WTC11 (cell line): ENCODE measurements around the gene GNAS-AS1. TPM values are rescaled to one million over a fixed set of nuclear protein-coding genes. Genes with fewer than 3 reads are reported as not detected.

Experiments
- ATAC-seq: fragments of 200-7000 bp; cut with Tn5 transposase; 2 replicates; pipeline ENCODE4 v1.10.0; 2021; ENCODE audit warnings: mild to moderate bottlenecking, moderate library complexity
- CTCF ChIA-PET: fragments of 300-600 bp; sonication (Branson Sonifier 250); formaldehyde crosslinking; loops from one replicate; lab custom pipeline; 2021; ENCODE audit warnings: antibody characterized with exemption; lab: Charles Lee
- POLR2A ChIA-PET: fragments of 350-600 bp; sonication (Branson Sonifier 250); formaldehyde crosslinking; loops from one replicate; lab custom pipeline; 2021; ENCODE audit warnings: antibody characterized with exemption; lab: Charles Lee
- DNase-seq: peaks from one replicate; pipeline ENCODE4 v3.0.0; 2021; ENCODE audit warnings: low spot score
- H3K27ac Mint-ChIP-seq: 2 replicates; pipeline ENCODE4 v1.8.0; 2021; ENCODE audit warnings: mixed read lengths
- H3K27me3 Mint-ChIP-seq: 2 replicates; pipeline ENCODE4 v1.8.0; 2021; ENCODE audit warnings: low read depth, mild to moderate bottlenecking, moderate library complexity, mixed read lengths
- H3K36me3 Mint-ChIP-seq: 2 replicates; pipeline ENCODE4 v1.8.0; 2021; ENCODE audit warnings: mixed read lengths
- H3K4me1 Mint-ChIP-seq: 2 replicates; pipeline ENCODE4 v1.8.0; 2022; ENCODE audit warnings: mixed read lengths
- H3K4me3 Mint-ChIP-seq: 2 replicates; pipeline ENCODE4 v1.8.0; 2021; ENCODE audit warnings: mild to moderate bottlenecking, moderate library complexity, mixed read lengths
- H3K9me3 Mint-ChIP-seq: 2 replicates; pipeline ENCODE4 v1.8.0; 2021; ENCODE audit warnings: mixed read lengths
- AR ChIP-seq: fragments of 250-450 bp; sonication (Bioruptor Pico); IDR thresholded peaks from 2 replicates; pipeline ENCODE4 v1.9.0; 2021; ENCODE audit warnings: mild to moderate bottlenecking
- ATF2 ChIP-seq: sonication (generic); formaldehyde crosslinking; IDR thresholded peaks from 2 replicates; pipeline ENCODE4 v1.8.1; 2022; ENCODE audit warnings: low read depth, missing genetic modification reagents, borderline replicate concordance
- ATF3 ChIP-seq: sonication (generic); formaldehyde crosslinking; conservative IDR thresholded peaks from 2 replicates; pipeline ENCODE4 v1.8.1; 2022; ENCODE audit warnings: mild to moderate bottlenecking, missing genetic modification reagents
- CDX4 ChIP-seq: fragments of 250-450 bp; sonication (Bioruptor Pico); IDR thresholded peaks from 2 replicates; pipeline ENCODE4 v1.9.0; 2021; ENCODE audit warnings: moderate library complexity, mild to moderate bottlenecking, inconsistent platforms, borderline replicate concordance
- ERG ChIP-seq: fragments of 250-450 bp; sonication (Bioruptor Pico); IDR thresholded peaks from 2 replicates; pipeline ENCODE4 v1.8.0; 2021; ENCODE audit warnings: mild to moderate bottlenecking
- ESRRA ChIP-seq: sonication (generic); formaldehyde crosslinking; IDR thresholded peaks from 2 replicates; pipeline ENCODE4 v1.8.1; 2022; ENCODE audit warnings: mild to moderate bottlenecking, missing genetic modification reagents, borderline replicate concordance
- HMGA2 ChIP-seq: fragments of 250-450 bp; sonication (Bioruptor Pico); IDR thresholded peaks from 2 replicates; pipeline ENCODE4 v1.4.0; 2021; ENCODE audit warnings: mild to moderate bottlenecking, moderate library complexity
- IRF2 ChIP-seq: sonication (generic); formaldehyde crosslinking; IDR thresholded peaks from 2 replicates; pipeline ENCODE4 v1.8.0; 2022; ENCODE audit warnings: low read depth, missing genetic modification reagents, borderline replicate concordance
- NFE2L1 ChIP-seq: sonication (generic); formaldehyde crosslinking; IDR thresholded peaks from 2 replicates; pipeline ENCODE4 v1.8.1; 2023; ENCODE audit warnings: missing genetic modification reagents
- NR2C2 ChIP-seq: sonication (generic); formaldehyde crosslinking; IDR thresholded peaks from 2 replicates; pipeline ENCODE4 v1.8.0; 2022; ENCODE audit warnings: mild to moderate bottlenecking, missing genetic modification reagents
- RELA ChIP-seq: sonication (generic); formaldehyde crosslinking; IDR thresholded peaks from 2 replicates; pipeline ENCODE4 v1.8.1; 2022; ENCODE audit warnings: missing genetic modification reagents, mild to moderate bottlenecking, borderline replicate concordance
- SP1 ChIP-seq: sonication (generic); formaldehyde crosslinking; conservative IDR thresholded peaks from 2 replicates; pipeline ENCODE4 v1.8.1; 2022; ENCODE audit warnings: missing genetic modification reagents
- TCF7 ChIP-seq: sonication (generic); formaldehyde crosslinking; IDR thresholded peaks from 2 replicates; pipeline ENCODE4 v1.8.0; 2022; ENCODE audit warnings: mild to moderate bottlenecking, low read depth, missing genetic modification reagents, moderate library complexity
- TEAD1 ChIP-seq: sonication (generic); formaldehyde crosslinking; IDR thresholded peaks from 2 replicates; pipeline ENCODE4 v1.8.0; 2022; ENCODE audit warnings: mild to moderate bottlenecking, missing genetic modification reagents
- TEAD4 ChIP-seq: sonication (generic); formaldehyde crosslinking; IDR thresholded peaks from 2 replicates; pipeline ENCODE4 v1.8.0; 2022; ENCODE audit warnings: mild to moderate bottlenecking, missing genetic modification reagents
- TP53 ChIP-seq: sonication (generic); formaldehyde crosslinking; IDR thresholded peaks from 2 replicates; pipeline ENCODE4 v1.8.1; 2023; ENCODE audit warnings: mild to moderate bottlenecking, missing genetic modification reagents
- ZMAT4 ChIP-seq: fragments of 250-450 bp; sonication (Bioruptor Pico); IDR thresholded peaks from 2 replicates; pipeline ENCODE4 v1.9.0; 2021; ENCODE audit warnings: mild to moderate bottlenecking
- ZNF121 ChIP-seq: sonication (generic); formaldehyde crosslinking; IDR thresholded peaks from 2 replicates; pipeline ENCODE4 v1.8.0; 2023; ENCODE audit warnings: missing genetic modification reagents
- ZNF281 ChIP-seq: sonication (generic); formaldehyde crosslinking; IDR thresholded peaks from 2 replicates; pipeline ENCODE4 v1.8.0; 2023; ENCODE audit warnings: mild to moderate bottlenecking, missing genetic modification reagents
- ZNF317 ChIP-seq: sonication (generic); formaldehyde crosslinking; IDR thresholded peaks from 2 replicates; pipeline ENCODE4 v1.8.1; 2023; ENCODE audit warnings: low read depth, mild to moderate bottlenecking, moderate library complexity, missing genetic modification reagents, borderline replicate concordance
- ZNF396 ChIP-seq: fragments of 250-450 bp; sonication (Bioruptor Pico); IDR thresholded peaks from 2 replicates; pipeline ENCODE4 v1.8.0; 2021; ENCODE audit warnings: mild to moderate bottlenecking, moderate library complexity, borderline replicate concordance
- ZNF671 ChIP-seq: fragments of 250-450 bp; sonication (Bioruptor Pico); IDR thresholded peaks from 2 replicates; pipeline ENCODE4 v1.8.0; 2021; ENCODE audit warnings: mild to moderate bottlenecking
- total RNA-seq: library from RNA; stranded (reverse); gene quantifications from 3 replicates; pipeline ENCODE4 v1.2.3, GENCODE V29; 2021

Gene GNAS-AS1
- total RNA-seq, 1 experiment from 2014 or later, result 12.2 TPM

- Mint-ChIP-seq H3K9me3 (peaks cover 17% of the 10 kb centered on the region), H3K4me1 (peaks cover 78% of the 10 kb centered on the region), H3K36me3 (peaks cover 30% of the 10 kb centered on the region), H3K27me3 (no peaks in the 10 kb centered on the region), H3K27ac (peak overlapping the region; percentile 90), H3K4me3 (peak overlapping the region; percentile 27)
- DNase-seq (no peak), ATAC-seq (no peak)
- ChIA-PET CTCF (interaction anchor here (0.7 to 2.8 kb wide), 4 partner anchors 13 to 573 kb away, joined by 3 to 15 read pairs (median 4); no protein-coding TSS in a partner anchor), POLR2A (interaction anchor here (0.6 to 0.9 kb wide), 2 partner anchors 39 to 126 kb away, joined by 3 read pairs; no protein-coding TSS in a partner anchor)
- TF ChIP-seq NFE2L1 (CRISPR knock-in tag) (no peak), SP1 (no peak)
Observed at GRCh38 chr20:58882704-58883089, 32.0 kb upstream of the GNAS-AS1 start.

GRCh38 chr20:58880994-58881752 is 30.5 kb upstream of the GNAS-AS1 start:
- peaks cover 16% of the 10 kb centered on the region for H3K9me3 Mint-ChIP-seq
- H3K27me3 Mint-ChIP-seq, result no peaks in the 10 kb centered on the region
- H3K4me3 Mint-ChIP-seq, result no peak overlapping the region
- TF ChIP-seq ZMAT4 (CRISPR knock-in tag) (no peak), NR2C2 (CRISPR knock-in tag) (no peak), TEAD4 (no peak), IRF2 (CRISPR knock-in tag) (no peak), RELA (CRISPR knock-in tag) (no peak), TEAD1 (no peak), ATF2 (no peak), ZNF671 (CRISPR knock-in tag) (no peak), TP53 (CRISPR knock-in tag) (no peak), HMGA2 (no peak), AR (CRISPR knock-in tag) (no peak), ZNF317 (CRISPR knock-in tag) (no peak), TCF7 (no peak), ERG (CRISPR knock-in tag) (no peak)
- H3K36me3 Mint-ChIP-seq, result peaks cover 24% of the 10 kb centered on the region
- peaks cover 79% of the 10 kb centered on the region for H3K4me1 Mint-ChIP-seq
- H3K27ac Mint-ChIP-seq, result no peak overlapping the region
- ChIA-PET POLR2A (no interaction called here), CTCF (interaction anchor here (0.7 to 2.8 kb wide), 2 partner anchors 11 to 14 kb away, joined by 3 to 15 read pairs; no protein-coding TSS in a partner anchor)
- DNase-seq, result no peak
- ATAC-seq, result no peak

- no peak overlapping the region for H3K27ac Mint-ChIP-seq
- H3K27me3 Mint-ChIP-seq, result no peaks in the 10 kb centered on the region
- DNase-seq, result no peak
- H3K4me1 Mint-ChIP-seq, result peaks cover 79% of the 10 kb centered on the region
- no peak overlapping the region for H3K4me3 Mint-ChIP-seq
- H3K36me3 Mint-ChIP-seq, result peaks cover 18% of the 10 kb centered on the region
- ChIA-PET POLR2A (no interaction called here), CTCF (interaction anchor here (0.9 to 1.5 kb wide), 2 partner anchors 10 to 99 kb away, joined by 3 to 13 read pairs; no protein-coding TSS in a partner anchor)
- peaks cover 11% of the 10 kb centered on the region for H3K9me3 Mint-ChIP-seq
- no peak for ATAC-seq
- no peak for TF ChIP-seq ZNF396 (CRISPR knock-in tag)
- no peak for TF ChIP-seq TP53 (CRISPR knock-in tag)
- TF ChIP-seq ZNF121 (CRISPR knock-in tag), result no peak
- no peak for TF ChIP-seq ZNF281 (CRISPR knock-in tag)
- TF ChIP-seq ZMAT4 (CRISPR knock-in tag), result no peak
- no peak for TF ChIP-seq ESRRA (CRISPR knock-in tag)
- no peak for TF ChIP-seq ATF3 (CRISPR knock-in tag)
- no peak for TF ChIP-seq CDX4 (CRISPR knock-in tag)
Observed at GRCh38 chr20:58880441-58880840, 29.7 kb upstream of the GNAS-AS1 start.
